Left colon (tissue), 2 donors: ENCODE data around the gene ZNF638. TPM values are rescaled to one million over a fixed set of nuclear protein-coding genes. Genes with fewer than 3 reads are reported as not detected.

Source experiments
- ATAC-seq: fragments of 200-7000 bp; cut with Tn5 transposase; one replicate; pipeline ENCODE4 v1.9.1; 2020; ENCODE audit warnings: mild to moderate bottlenecking, moderate library complexity
- DNase-seq, 2 donors: peaks; one replicate each; pipeline ENCODE4 v3.0.0-alpha.2; 2020
- intact Hi-C, 2 donors: fragments of 100-400 bp; cut with DNase I in 1 of 2; cut with micrococcal nuclease in 1 of 2; formaldehyde crosslinking; loops; one replicate each; pipeline versions ENCODE4 v1.11.2 to v1.14.0; 2022; cut with DNase I, micrococcal nuclease
- total RNA-seq, 2 donors: library from RNA; stranded (reverse); fragmentation: NEBNext Ultra II Directional; extraction: Animal tissue kit (Norgen Biotek cat#: 25700); gene quantifications; one replicate each; pipeline ENCODE4 v1.2.1, GENCODE V29; 2021
- donor health status: DM: no; HTN: no; CAD: no.
- donor health status: DM: yes; HTN: yes; CAD: no.

ZNF638 gene
- total RNA-seq, 2 donors from 2014 or later = 75.5 to 76.7 TPM

DNA sequence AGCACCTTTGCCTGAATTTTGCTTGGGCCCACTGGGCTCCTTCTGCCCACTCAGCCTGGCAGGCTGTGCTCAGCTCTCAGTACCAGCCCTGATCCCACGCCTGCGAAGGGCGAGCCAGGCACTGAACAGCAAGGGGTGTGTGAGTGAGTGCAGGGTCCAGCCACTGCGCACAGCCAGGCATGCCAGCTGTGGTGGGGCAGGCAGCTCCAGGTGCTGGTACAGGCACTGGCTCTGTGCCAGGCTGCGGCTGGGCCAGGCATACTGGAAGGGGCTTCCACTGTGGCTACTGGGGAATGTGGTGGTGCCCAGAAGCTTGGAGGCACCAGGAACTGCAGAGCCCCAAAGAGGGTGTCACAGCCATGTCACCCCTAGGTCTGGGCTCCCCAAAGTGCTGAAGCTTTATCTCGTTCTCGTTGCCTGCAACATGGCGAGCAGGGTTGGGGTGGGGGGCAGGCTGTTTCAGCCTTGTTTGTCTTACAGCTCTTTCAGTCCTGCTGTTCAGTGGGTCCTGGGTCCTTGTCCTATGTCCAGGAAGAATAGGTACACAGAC, 130.5 kb downstream of the ZNF638 start:
- intact Hi-C loops = no loop called here
- ATAC-seq = no peak
- DNase-seq = no peak

DNA sequence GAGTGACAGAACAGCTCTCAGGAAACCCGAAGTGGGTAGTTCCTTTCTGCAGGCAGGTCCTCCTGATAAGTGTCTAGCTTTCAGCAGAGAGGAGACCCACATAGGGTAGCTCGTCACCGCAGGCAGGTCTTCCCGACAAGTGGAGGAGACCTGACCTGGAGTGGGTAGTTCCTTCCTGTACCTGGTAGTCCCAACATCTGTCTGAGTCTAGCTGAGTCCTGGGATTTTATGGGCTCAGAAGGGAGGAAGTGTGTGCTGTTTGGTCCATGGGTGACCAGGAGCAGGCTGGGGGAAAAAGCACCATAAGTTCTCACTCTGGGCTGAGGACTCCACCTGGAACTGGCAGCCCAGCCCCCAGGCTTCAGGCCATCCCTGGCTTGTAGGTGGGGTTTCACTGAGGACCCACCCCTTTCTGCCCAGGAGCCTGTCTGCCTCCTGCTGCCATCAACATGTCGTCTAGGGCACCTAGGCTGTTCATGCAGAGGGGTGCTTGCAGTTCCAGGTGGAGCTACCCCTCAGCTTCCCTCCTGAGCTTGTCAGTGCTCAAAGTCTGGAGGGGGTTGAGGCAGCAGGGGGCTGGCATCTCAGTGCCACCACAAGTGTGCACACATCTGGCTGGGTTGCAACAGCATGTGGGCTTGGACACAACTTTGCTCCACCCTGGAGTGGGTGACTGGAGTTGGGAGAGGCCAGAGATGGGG, 131.2 kb downstream of the ZNF638 start:
- no peak for DNase-seq
- intact Hi-C loops = no loop called here
- ATAC-seq = no peak

GRCh38 chr2:71463342-71463654, 131.7 kb downstream of the ZNF638 start:
- ATAC-seq = no peak
- no peak for DNase-seq
- intact Hi-C loops = no loop called here

DNA sequence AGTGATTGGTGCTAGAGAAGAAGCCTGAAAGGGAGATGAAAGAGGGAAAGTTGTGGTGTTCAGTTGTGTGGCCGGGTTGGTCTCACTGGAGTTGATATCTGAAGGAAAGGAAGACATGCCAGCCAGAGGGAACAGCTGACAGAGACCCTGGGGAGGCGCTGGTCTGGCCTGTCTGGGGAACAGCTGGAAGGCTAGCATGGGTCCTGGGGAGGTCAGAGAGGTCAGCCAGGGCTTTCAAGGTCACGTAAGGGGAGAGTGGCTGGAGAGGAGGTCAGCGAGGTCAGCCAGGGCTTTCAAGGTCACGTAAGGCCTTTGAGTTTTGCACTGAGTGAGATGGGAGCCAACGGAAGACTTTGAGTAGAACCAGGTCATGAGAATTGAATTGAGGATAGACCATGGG, 132.8 kb downstream of the ZNF638 start:
- ATAC-seq (no peak), DNase-seq (no peak)
- intact Hi-C loops = no loop called here

DNA sequence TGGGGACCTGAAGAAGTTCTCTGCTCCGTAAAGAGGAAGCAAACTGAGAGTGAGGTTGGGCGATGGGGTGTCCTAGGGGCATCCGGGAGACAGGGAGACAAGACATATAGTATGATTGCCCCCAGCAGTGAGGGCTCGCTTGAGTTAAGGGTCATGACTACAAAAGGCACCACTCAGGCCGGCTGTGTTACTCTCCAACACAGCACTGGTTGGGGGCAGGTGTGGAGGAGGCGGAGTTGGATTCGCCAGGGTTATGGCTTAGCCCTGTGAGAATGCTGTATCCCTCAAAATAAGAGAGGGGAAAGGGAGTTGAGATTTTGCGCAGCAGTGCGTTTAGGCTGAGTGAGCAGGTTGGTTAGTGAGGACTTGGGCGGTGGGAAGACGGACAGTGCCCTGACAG, 133.8 kb downstream of the ZNF638 start:
- intact Hi-C loops = no loop called here
- ATAC-seq (no peak), DNase-seq (no peak)

DNA sequence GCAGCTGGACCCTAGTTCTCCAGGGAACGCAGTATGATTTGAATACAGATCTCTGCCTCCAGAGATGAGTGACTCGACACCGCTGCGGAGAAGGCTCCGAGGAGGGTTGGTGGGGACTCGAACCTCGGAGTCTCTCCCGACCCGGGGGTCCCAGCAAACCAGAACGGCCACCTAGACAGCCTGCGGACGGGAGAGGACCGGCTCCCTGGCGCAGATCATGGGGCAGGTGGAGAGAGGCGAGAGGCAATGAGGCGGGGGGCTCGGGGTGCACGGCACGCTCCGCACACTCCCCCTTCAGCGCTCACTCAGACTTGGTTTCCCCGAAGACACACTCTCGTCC, 134.3 kb downstream of the ZNF638 start:
- ATAC-seq (no peak), DNase-seq (no peak)
- intact Hi-C loops = no loop called here

- ATAC-seq (peak; percentile 34), DNase-seq (peak in 1 of 2 donors; percentile 14)
- intact Hi-C loops = no loop called here
These were observed 135.0 kb downstream of the ZNF638 start for GRCh38 chr2:71466301-71467179.

GRCh38 chr2:71467180-71467815, 135.7 kb downstream of the ZNF638 start:
- intact Hi-C loops = no loop called here
- DNase-seq (no peak), ATAC-seq (no peak)

GRCh38 chr2:71468279-71469015, 136.9 kb downstream of the ZNF638 start:
- no peak for DNase-seq
- intact Hi-C loops = no loop called here
- no peak for ATAC-seq

- DNase-seq = no peak
- no peak for ATAC-seq
- intact Hi-C loops = no loop called here
These were observed 138.1 kb downstream of the ZNF638 start for GRCh38 chr2:71469403-71470398.

DNA sequence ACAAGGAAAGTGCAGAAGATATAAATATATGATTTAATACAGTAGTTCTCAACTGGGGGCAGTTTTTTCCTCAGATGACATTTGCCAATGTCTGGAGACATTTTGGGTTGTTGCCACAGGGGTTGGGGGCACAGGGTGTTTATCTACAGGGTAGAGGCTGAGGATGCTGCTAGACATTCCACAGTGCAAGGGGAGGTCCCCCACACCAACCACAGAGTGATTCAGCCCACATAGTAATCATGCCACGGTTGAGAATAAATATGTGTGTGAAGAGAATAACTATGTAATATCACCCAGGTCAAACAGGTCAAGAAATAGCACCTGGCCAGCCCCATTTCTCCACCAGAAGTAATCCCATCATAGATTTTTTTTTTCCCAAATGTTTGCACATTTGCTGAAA, 139.7 kb downstream of the ZNF638 start:
- intact Hi-C loops = no loop called here
- DNase-seq (no peak), ATAC-seq (no peak)

GRCh38 chr2:71472019-71472418, 140.4 kb downstream of the ZNF638 start:
- intact Hi-C loops = no loop called here
- no peak for DNase-seq
- no peak for ATAC-seq

DNA sequence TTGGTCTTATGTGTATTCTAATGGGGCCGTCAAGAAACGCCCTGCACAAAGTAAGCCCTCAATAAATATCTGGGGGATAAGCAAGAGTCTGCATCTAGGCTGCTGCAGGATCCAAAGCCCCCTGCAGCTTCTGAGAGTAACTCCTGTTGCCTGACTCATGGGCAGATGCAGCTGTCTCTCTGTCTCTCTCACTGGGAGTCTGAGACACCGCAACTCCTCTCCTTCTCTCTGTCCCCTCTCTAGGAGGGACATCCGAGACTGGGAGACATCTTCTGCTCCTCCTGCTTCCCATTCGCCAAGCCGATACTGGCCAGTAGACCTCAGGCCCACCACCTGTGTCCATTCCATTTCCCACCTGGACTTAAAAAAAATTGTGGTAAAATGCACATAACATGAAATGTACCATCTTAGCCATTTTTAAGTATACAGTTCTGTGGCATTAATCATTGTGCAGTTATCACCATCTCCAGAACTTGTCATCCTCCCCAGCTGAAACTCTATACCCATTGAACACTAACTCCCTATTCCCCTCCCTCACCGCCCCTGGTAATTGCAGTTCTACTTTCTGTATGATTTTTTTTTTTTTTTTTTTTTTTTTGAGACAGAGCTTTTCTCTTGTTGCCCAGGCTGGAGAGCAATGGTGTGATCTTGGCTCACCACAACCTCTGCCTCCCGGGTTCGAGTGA, 141.9 kb downstream of the ZNF638 start:
- intact Hi-C loops = no loop called here
- DNase-seq (no peak), ATAC-seq (no peak)

- intact Hi-C loops = no loop called here
- ATAC-seq = no peak
- DNase-seq = no peak
These were observed 142.6 kb downstream of the ZNF638 start for GRCh38 chr2:71474116-71474743.

DNA sequence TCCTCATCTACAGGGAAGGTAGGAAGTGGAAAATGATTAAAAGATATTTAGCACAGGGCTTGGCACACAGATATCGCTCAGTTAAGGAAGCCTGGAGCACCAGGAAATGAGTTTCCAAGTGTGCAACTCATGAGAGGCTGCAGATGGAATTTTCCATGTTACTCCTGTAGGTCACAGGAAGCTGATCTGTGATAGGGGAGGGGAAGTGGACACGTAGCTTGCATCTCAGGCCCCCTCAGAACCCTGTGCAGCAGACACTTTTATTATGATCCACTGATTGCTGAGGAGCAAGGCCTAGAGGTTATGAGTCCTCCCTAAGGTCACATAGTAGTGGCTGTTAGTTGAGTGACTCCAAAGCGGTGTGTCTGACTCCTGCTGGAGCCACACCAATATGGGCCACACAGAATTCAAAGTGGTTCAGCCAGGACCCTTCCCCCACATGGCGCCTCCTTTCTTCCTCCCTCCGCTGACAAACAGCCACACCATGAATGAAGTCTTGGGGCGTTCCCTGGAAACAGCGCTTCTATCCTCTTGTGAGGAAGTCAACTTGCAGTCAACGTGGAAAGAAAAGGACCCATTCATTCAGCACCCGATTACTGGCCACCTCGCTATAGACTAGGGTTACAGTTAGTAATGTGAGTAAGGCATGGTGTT, 143.3 kb downstream of the ZNF638 start:
- intact Hi-C loops = no loop called here

DNA sequence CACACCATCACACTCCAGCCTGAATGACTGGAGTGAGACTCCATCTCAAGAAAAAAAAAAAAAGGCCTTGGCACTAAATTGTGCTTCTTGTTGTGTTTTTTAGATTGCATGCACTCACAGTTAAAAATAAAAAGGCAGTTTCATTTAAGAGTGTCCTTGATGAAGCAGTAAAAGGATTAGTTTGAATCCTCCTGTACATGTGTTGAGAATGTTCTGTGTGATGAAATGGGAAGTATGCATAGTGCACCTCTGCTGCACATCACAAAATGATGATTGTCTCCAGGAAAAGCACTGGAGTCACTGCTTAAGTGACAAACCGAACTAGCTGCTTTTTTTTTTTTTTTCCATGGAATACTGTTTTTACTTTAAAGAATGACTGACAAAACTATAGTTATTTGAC, 144.9 kb downstream of the ZNF638 start:
- ATAC-seq (no peak), DNase-seq (no peak)
- intact Hi-C loops = no loop called here

More for the DNA sequence above, 143.3 kb downstream of the ZNF638 start:
- no peak for ATAC-seq
- no peak for DNase-seq
